Adrenal gland (tissue), 12 donors: ENCODE results near the gene RABAC1. TPM values are rescaled to one million over a fixed set of nuclear protein-coding genes. Genes with fewer than 3 reads are reported as not detected.

Experiments used
- DNase-seq, 7 donors: peaks; one replicate each; pipeline ENCODE4 v3.0.0-alpha.2; 2019 to 2020
- H3K27ac ChIP-seq, 5 donors: fragments of 200-600 bp; sonication (generic) in 4 of 5; 1 replicate in 3 of 5; 2 replicates in 2 of 5; pipeline versions ENCODE4 v1.5.1 to v1.8.0; 2016 to 2020; ENCODE audit warnings: mild to moderate bottlenecking in 1 of 5
- H3K27me3 ChIP-seq: fragments of 200-600 bp; 2 replicates; pipeline ENCODE4 v1.8.0; 2021
- H3K36me3 ChIP-seq, 2 donors: fragments of 200-600 bp; replicated peaks in 1 of 2; 1 replicate in 1 of 2; 2 replicates in 1 of 2; pipeline versions ENCODE4 v1.5.1 to v1.8.0; 2018 to 2022
- H3K4me1 ChIP-seq, 2 donors: fragments of 200-600 bp; replicated peaks in 1 of 2; 1 replicate in 1 of 2; 2 replicates in 1 of 2; pipeline versions ENCODE4 v1.5.1 to v1.8.0; 2018 to 2021
- H3K4me3 ChIP-seq, 4 donors: fragments of 200-600 bp; sonication (generic) in 3 of 4; one replicate each; pipeline ENCODE4 v1.5.1; 2016 to 2018
- H3K9me3 ChIP-seq, 3 donors: fragments of 200-600 bp; sonication (generic) in 1 of 3; replicated peaks in 1 of 3; 1 replicate in 2 of 3; 2 replicates in 1 of 3; pipeline versions ENCODE4 v1.5.1 to v1.8.0; 2016 to 2021
- POLR2A ChIP-seq, 2 donors: fragments of 450-650 bp; IDR thresholded peaks; one replicate each; pipeline ENCODE4 v1.6.1; 2017; ENCODE audit warnings: antibody characterized with exemption in 2 of 2, mild to moderate bottlenecking in 2 of 2, moderate library complexity in 1 of 2
- WGBS, 4 donors: extraction: QIAGEN DNeasy Blood & Tissue Kit in 2 of 4; methylation state at CpG; one replicate each; pipeline versions ENCODE4 v1.1.5 to v1.1.7; 2013 to 2017; 5-methylcytosine and 5-hydroxymethylcytosine counted together
- intact Hi-C, 2 donors: fragments of 100-400 bp; cut with DNase I; formaldehyde crosslinking; loops; one replicate each; pipeline versions ENCODE4 v1.14.1 to v1.15.0; 2022 to 2023
- polyA plus RNA-seq, 3 donors: library from polyadenylated mRNA; stranded (reverse); fragments of 200-250 nt in 2 of 3; fragments of 350-450 nt in 1 of 3; fragmentation: Illumina TruSeq in 1 of 3; extraction: RNeasy Lipid Tissue Mini Kit (QIAGEN cat#74804) in 1 of 3; gene quantifications; one replicate each; pipeline ENCODE4 v1.2.3, GENCODE V29; 2013 to 2014
- total RNA-seq, 9 donors: library from RNA; depleted of rRNA in 4 of 9; stranded (reverse); fragments of >200 nt in 4 of 9; fragments of 120-200 nt in 1 of 9; fragmentation: NEBNext Ultra II Directional in 1 of 9; extraction: Animal tissue kit (Norgen Biotek cat#: 25700) in 1 of 9; gene quantifications; one replicate each; pipeline versions ENCODE4 v1.1.0 to v1.2.4, GENCODE V29; 2013 to 2023
- TF ChIP-seq, protein P1 (sequence below), 6 experiments: fragments of 450-650 bp in 4 of 6; fragments of 200-600 bp in 2 of 6; sonication (generic) in 1 of 6; IDR thresholded peaks; 1 replicate in 5 of 6; 2 replicates in 1 of 6; pipeline versions ENCODE4 v1.5.1 to v1.8.0; 2016 to 2021; ENCODE audit warnings: antibody characterized with exemption in 6 of 6, mild to moderate bottlenecking in 2 of 6, moderate library complexity in 1 of 6
- donor health status: healthy with polysubstance abuse.
- donor health status: Bipolar disorder and iron deficiency.
- donor health status: DM: yes; HTN: yes; CAD: no.
- donor health status: DM: no; HTN: no; CAD: no.
- donor health status: DM: no; HTN: no; CAD: no.
- donor health status: DM: yes; HTN: yes; CAD: no.

The RABAC1 gene
- total and polyA plus RNA-seq, 12 donors: 17.9 to 397 (median 178) TPM

DNA sequence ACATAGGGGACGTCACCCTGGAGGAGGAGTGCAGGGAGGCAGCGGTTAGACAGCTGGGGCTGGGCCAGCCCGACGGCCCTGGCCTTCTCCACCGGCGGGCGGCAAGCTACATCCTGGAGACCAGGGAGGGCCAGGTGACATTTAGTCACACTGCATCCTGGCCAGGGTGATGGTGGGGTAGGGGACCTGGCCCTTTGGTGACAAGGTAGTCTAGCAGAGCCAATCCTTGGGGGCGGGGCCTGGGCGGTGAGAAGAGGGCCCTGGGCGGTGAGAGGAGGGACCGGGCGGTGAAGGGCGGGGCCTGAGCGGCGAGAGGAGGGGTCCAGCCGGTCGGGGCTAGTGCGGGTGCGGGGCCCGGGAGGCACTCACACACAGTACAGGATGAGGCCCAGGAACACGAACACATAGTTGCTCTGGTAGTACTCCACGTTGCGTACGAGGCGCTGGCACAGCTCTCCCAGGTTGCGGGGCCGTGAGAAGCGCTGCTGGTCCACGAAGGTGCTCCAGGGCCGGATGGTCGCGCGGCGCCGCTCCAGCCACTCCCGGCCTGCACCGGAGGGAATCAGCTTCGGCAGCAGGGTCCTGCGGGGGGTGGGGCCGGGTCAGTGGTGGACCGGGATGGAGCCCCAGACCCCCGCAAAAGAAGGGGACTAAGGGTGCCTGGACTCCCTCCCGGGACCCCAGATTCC is 610 bp downstream of the RABAC1 start:
- peak overlapping the region in 4 of 5 donors; percentile 68 to 93 (median 79) for H3K27ac ChIP-seq
- 0 to 2% (median 1%) methylated on average over 17 to 43 of the region's 43 CpGs for WGBS, 4 donors
- H3K9me3 ChIP-seq: no peaks in the 10 kb centered on the region
- peaks cover 0 to 3% of the 10 kb centered on the region in 2 donors for H3K36me3 ChIP-seq
- H3K4me3 ChIP-seq: peak overlapping the region; percentile 41 to 95 (median 53)
- peak; percentile 67 to 90 (median 83) for DNase-seq
- H3K4me1 ChIP-seq: peaks cover 7 to 14% of the 10 kb centered on the region in 2 donors
- intact Hi-C loops: loop anchor here in 1 of 2 donors (10.0 kb wide), 1 partner anchor 84 kb away; the partner anchor contains the start of gene CD79A
- H3K27me3 ChIP-seq: no peaks in the 10 kb centered on the region
- TF ChIP-seq, protein P1, sequence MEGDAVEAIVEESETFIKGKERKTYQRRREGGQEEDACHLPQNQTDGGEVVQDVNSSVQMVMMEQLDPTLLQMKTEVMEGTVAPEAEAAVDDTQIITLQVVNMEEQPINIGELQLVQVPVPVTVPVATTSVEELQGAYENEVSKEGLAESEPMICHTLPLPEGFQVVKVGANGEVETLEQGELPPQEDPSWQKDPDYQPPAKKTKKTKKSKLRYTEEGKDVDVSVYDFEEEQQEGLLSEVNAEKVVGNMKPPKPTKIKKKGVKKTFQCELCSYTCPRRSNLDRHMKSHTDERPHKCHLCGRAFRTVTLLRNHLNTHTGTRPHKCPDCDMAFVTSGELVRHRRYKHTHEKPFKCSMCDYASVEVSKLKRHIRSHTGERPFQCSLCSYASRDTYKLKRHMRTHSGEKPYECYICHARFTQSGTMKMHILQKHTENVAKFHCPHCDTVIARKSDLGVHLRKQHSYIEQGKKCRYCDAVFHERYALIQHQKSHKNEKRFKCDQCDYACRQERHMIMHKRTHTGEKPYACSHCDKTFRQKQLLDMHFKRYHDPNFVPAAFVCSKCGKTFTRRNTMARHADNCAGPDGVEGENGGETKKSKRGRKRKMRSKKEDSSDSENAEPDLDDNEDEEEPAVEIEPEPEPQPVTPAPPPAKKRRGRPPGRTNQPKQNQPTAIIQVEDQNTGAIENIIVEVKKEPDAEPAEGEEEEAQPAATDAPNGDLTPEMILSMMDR (IDR thresholded peaks at IDR 0.05): no peak
- peak; percentile 31 to 50 for TF ChIP-seq POLR2A (IDR thresholded peaks at IDR 0.05)

DNA sequence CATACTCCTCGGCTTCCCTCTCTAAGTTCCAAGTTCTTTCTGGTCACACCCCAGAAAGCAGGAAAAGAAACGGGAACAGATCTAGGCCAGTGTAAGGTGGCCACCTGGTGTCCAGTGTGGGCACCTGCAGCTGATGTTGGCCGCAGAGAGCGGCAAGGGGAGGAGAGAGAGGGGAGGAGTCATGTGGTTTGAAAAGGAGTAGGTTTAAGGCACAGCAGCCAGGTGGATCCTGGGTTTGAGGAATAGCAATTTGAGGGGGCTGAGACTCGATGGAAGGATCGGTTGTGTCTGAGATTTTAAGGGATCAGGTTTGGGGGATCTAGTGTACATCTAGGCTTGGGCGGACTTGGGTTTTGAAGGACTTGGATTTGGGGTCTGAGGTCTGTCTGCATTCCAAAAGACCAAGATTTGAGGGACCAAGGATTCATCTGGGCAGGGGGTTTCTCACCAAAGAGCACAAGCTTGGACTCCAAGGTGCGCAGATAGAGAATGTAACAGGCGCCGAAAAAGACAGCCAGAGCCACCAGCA is 1.2 kb downstream of the RABAC1 start:
- peak; percentile 67 to 84 (median 76) for DNase-seq
- Histone ChIP-seq H3K9me3 (no peaks in the 10 kb centered on the region), H3K27ac (peak overlapping the region in 3 of 5 donors; percentile 72 to 93 (median 86)), H3K27me3 (no peaks in the 10 kb centered on the region), H3K4me1 (peaks cover 7 to 14% of the 10 kb centered on the region in 2 donors), H3K4me3 (peak overlapping the region in 3 of 4 donors; percentile 1 to 95 (median 53)), H3K36me3 (peaks cover 0 to 3% of the 10 kb centered on the region in 2 donors)
- 12 to 23% (median 14%) methylated on average over 10 of the region's 10 CpGs for WGBS, 4 donors
- no peak for TF ChIP-seq POLR2A (IDR thresholded peaks at IDR 0.05)
- TF ChIP-seq, protein P1 (IDR thresholded peaks at IDR 0.05): peak; percentile 63 to 87 (median 79)
- intact Hi-C loops: loop anchor here in 1 of 2 donors (10.0 kb wide), 1 partner anchor 83 kb away; the partner anchor contains the start of gene CD79A

DNA sequence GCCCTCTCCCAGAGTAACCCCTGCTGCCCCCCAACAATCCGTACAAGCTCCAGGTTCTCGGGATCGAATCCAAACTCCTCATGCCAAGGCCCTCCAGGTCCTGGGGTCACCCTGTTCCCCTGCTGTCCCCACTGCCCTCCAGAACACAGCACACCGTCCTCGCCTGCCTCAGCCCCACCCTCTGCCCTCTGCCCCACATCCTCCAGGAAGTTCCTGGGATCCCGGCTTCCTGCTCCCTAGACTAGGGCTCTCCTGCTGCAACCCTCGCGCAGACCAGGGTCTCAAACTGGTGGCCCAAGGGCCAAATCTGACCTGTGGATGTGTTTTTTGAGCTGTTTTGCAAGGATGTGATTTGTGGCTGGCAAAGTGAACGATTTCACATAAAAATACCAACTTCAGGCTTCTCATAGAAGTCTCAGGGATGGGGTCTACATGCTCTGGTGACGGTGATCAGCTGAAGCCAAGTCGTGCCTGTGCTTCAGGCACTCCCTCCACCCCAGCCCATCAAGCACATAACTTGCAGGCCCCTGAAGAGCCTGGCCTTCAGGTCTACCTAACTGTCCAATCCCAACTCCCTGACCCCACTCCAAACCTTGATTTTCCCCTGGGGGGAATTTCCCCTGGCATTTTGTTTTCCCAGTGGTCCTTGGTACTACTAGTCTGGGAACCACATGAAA is 1.8 kb downstream of the RABAC1 start:
- no peaks in the 10 kb centered on the region for H3K9me3 ChIP-seq
- DNase-seq: no peak
- H3K27me3 ChIP-seq: no peaks in the 10 kb centered on the region
- H3K36me3 ChIP-seq: peaks cover 0 to 3% of the 10 kb centered on the region in 2 donors
- H3K27ac ChIP-seq: peak overlapping the region in 1 of 5 donors; percentile 72
- H3K4me1 ChIP-seq: peaks cover 7 to 14% of the 10 kb centered on the region in 2 donors
- no peak overlapping the region for H3K4me3 ChIP-seq
- TF ChIP-seq, protein P1 (IDR thresholded peaks at IDR 0.05): no peak
- no peak for TF ChIP-seq POLR2A (IDR thresholded peaks at IDR 0.05)
- intact Hi-C loops: loop anchor here in 1 of 2 donors (10.0 kb wide), 1 partner anchor 82 kb away; the partner anchor contains the start of gene CD79A
- 77 to 82% (median 81%) methylated on average over 11 of the region's 11 CpGs for WGBS, 4 donors

DNA sequence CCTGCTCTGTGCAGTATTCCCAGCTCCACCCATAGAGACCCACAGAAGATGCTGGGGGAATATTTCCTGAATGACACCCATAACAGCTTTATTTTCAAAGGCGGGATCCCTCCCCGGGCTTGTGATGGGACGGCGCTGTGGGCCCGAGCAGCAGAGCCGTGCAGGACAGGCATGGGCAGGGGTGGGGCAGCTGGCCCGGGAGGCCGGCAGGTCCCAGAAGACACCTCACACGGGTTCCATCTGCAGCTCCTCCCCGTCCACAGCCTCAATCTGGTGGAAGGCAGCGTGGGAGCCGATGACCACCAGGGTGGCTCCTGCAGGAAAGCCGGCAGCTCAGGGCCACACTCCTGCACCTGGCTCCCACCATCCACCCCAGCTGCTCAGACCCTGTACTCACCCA is 2.5 kb downstream of the RABAC1 start:
- peaks cover 0 to 3% of the 10 kb centered on the region in 2 donors for H3K36me3 ChIP-seq
- H3K27me3 ChIP-seq: no peaks in the 10 kb centered on the region
- H3K4me1 ChIP-seq: peaks cover 7 to 14% of the 10 kb centered on the region in 2 donors
- 86 to 92% (median 90%) methylated on average over 4 to 13 of the region's 13 CpGs for WGBS, 4 donors
- intact Hi-C loops: loop anchor here in 1 of 2 donors (10.0 kb wide), 1 partner anchor 82 kb away; the partner anchor contains the start of gene CD79A
- no peak for DNase-seq
- H3K4me3 ChIP-seq: no peak overlapping the region
- no peak overlapping the region for H3K27ac ChIP-seq
- no peak for TF ChIP-seq POLR2A (IDR thresholded peaks at IDR 0.05)
- TF ChIP-seq, protein P1 (IDR thresholded peaks at IDR 0.05): no peak
- no peaks in the 10 kb centered on the region for H3K9me3 ChIP-seq
